Activated effector memory CD4-positive, alpha-beta T cell treated with Interleukin-2 at 50 U/mL for 16 hours (primary cell): Measurements from ENCODE around the gene TMEM125.

ENCODE experiments used
- DNase-seq: peaks from one replicate; pipeline ENCODE4 v3.0.0-alpha.2; 2020

The TMEM125 gene

DNA sequence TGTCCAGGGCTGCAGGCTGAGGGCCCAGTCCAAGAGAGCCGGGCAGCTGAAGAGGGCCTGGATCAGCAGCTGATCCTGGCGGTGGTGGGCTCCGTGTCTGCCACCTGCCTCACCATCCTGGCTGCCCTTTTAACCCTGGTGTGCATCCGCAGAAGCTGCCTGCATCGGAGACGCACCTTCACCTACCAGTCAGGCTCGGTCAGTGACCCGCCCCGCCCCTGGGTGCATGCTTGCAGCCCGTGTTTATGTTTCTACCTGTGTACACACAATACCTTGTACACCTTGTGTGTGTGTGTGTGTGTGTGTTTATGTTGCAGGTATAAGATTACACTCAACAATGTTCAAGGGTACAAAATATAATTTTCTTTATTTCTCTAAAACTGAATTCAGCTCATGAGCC lies 44.0 kb downstream of the TMEM125 start:
- DNase-seq: no peak

DNA sequence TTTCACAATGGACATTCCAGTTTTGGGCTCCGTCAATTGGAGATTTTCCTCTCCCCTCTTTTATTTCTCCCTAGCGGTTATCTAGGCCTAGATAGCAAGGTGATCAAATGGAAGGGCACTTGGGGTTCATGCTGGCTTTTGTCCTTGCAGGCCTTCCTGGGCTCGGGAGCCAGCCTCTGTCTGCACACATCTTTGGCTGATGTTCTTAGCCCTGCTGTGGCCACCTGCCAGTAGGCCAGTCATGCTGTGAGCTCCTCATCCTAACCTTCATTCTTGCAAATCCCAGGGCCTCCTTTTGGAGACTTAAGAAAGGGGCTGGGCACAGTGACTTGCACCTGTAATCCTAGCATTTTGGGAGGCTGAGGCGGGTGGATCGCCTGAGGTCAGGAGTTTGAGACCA lies 44.5 kb downstream of the TMEM125 start:
- no peak for DNase-seq

DNA sequence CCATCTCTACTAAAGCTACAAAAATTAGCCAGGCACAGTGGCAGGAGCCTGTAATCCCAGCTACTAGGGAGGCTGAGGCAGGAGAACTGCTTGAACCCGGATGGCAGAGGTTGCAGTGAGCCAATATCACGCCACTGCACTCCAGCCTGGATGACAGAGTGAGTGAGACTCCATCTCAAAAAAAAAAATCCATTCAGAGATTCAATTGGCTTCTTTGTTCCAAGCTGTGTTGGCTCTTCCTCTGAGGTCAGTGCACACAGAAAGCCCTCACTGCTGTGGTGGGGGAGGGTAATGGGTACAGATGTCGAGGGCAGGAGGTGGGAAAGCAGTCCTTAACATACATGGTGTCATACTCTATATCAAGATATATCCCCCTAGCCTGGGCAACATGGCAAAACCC lies 45.7 kb downstream of the TMEM125 start:
- DNase-seq: no peak

DNA sequence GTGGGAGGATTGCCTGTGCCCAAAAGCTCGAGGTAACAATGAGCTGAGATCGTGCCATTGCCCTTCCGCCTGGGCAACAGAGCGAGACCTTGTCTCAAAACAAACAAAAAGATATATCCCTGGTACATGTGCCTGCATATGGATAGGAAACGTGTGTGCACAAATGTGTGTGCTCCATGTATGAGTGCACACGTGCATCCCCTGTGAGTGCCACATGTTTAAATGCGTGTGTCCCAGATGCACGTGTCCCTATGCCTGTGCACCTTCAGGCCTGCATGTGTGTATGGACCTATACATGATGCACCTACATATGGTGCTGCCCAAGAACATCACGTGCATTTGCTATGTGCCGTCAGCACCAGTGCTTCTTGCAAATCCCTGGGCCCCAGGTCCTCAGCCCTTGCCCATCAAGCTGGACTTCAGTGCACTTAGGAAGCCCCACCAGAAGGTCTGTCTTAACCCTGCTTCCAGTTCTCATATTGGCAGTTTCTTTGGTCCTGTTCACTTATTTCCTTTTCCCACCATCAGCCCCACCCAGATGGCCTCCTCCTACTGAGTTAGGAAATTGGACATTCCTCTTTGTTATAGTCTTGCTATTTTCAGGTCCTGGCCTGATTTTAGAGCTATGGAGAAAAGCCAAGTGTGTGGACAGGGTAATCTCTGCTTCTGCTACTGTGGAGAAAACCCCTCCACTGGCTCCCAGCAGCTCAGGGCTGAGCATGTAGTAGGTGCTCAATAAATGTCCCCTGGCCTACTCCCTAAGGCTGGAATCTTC lies 46.4 kb downstream of the TMEM125 start:
- no peak for DNase-seq

DNA sequence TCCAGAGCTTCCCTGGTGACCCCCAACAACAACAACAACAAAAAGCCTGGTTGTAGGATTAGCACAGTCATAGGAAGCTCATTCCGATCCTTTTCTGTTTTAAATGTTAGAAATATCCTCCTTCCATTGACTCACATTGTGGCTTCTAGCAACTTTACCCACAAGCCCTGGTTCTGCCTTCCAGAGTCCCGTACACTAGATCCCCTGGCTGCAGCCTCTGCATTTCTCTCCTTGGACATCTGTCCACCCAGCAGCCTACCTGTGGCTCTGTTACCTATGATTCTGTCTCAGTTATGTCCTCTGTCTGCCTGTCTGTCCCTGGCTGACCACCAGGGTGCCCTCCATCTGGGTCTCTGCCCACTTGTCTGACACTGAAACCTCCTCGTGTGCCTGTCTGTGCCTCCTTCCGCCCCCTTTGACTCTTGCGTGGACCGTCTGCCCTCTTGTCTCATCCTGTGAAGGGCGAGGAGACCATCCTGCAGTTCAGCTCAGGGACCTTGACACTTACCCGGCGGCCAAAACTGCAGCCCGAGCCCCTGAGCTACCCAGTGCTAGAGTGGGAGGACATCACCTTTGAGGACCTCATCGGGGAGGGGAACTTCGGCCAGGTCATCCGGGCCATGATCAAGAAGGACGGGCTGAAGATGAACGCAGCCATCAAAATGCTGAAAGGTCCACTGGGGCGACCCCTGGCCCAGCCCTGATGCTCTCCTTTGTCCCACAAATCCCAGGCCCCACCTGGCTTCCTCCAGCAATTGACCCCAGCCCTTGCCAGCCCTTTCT lies 47.1 kb downstream of the TMEM125 start:
- no peak for DNase-seq

DNA sequence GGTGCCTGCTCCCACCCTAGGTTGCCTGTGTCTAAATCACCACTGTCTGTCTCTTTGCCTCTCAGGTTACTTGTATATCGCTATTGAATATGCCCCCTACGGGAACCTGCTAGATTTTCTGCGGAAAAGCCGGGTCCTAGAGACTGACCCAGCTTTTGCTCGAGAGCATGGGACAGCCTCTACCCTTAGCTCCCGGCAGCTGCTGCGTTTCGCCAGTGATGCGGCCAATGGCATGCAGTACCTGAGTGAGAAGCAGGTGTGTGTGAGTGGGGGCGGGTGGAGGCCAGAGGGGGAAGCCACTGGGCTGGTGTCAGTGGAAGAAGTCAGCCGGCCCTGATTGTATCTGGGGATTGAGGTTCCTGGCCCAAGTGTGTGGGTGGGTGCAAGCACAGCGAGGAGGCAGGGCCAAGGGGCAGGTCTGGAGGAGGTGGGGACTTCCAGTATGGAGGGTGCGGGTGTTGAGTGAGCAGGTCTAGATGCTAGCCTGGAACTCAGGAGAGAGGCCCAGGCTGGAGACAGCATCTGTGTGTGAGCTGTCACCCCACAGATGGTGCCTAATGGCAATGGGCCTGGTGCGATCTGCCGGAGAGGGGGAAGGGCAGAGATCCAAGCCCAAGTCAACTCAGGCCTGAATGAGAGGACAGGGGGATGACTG lies 48.2 kb downstream of the TMEM125 start:
- DNase-seq: no peak

DNA sequence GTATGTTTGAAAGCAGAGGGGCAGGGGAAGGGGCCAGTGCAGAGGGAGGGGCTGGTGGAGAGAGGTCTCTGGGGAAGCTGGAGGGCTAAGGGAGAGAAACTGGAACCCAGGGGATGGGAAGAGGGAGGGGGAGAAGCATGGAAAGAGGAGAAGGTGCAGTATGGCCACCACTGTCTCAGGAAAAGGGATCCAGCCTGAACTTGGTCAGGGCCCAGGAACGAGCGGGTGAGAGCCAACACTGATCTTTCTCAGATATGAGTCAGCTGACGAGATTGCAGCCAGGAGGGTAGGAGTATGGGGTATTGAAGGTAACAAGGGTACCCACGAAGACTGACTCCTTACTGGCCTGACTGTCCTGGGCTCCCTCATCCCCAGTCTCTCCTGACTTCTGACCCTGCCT lies 49.0 kb downstream of the TMEM125 start:
- no peak for DNase-seq

DNA sequence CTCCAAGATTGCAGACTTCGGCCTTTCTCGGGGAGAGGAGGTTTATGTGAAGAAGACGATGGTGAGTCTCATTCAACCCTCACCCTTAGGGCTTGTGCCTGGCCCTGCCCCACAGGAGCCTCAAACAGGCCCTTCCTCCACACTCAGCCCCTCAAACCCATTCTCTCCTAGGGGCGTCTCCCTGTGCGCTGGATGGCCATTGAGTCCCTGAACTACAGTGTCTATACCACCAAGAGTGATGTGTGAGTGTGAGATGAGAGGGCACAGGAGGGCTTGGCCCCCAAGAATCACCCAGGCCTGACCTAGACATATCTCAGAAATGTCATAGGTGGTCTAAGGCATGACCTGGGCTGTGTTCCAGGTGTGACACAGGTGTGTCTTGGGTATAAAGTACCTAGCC lies 49.5 kb downstream of the TMEM125 start:
- DNase-seq: no peak

DNA sequence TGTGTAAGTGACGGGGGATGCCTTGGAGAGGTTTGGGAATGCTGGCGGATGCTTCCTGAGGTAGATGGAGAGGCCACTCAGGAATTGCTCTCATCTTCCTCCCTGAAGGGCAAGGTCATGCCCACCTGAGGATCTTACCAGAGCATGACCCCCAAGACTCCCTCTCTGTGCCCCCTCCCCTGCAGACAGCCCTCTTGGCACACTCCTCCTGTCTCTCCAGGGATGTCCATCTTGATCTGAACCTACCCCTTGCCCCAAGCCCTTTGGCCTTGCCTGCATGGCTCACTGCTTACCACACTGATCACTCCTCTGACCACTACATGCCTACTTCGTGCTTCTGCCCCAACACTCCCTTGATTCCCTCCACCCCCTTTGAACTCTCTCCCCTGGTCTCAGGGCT lies 50.0 kb downstream of the TMEM125 start:
- DNase-seq: no peak

DNA sequence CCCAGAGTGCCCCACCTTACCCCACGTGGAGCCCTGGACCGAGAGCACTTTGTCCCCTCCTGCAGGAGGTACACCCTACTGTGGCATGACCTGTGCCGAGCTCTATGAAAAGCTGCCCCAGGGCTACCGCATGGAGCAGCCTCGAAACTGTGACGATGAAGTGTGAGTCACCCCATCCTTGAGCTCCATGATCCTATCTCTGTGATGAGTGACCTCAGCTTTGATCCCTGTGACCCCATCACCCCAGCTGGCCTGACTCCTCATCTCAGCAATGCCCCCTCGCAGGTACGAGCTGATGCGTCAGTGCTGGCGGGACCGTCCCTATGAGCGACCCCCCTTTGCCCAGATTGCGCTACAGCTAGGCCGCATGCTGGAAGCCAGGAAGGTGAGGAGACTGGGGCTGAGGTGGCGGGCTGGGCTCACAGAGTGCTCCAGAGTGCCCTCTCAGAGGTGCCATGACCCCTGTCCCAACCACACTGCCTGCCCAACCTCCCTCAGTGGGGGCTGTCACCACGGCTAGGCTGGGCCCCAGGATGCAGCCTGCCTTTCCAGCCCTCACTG lies 51.6 kb downstream of the TMEM125 start:
- DNase-seq: no peak

DNA sequence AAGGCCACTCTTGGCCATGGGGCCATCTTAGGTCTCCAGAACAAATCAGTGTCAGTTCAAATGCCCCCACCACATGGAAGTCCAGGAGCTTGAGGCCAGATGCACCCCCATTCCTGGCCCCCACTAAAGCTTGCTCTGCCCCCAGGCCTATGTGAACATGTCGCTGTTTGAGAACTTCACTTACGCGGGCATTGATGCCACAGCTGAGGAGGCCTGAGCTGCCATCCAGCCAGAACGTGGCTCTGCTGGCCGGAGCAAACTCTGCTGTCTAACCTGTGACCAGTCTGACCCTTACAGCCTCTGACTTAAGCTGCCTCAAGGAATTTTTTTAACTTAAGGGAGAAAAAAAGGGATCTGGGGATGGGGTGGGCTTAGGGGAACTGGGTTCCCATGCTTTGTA lies 52.7 kb downstream of the TMEM125 start:
- DNase-seq: no peak
